ENCODE data around the gene DZANK1.
"Not testable (repeated sequence)": the region's sequence is repeated elsewhere in the genome, so short reads cannot be mapped to it uniquely, and the experiment has no call there.

The DZANK1 gene

DNA sequence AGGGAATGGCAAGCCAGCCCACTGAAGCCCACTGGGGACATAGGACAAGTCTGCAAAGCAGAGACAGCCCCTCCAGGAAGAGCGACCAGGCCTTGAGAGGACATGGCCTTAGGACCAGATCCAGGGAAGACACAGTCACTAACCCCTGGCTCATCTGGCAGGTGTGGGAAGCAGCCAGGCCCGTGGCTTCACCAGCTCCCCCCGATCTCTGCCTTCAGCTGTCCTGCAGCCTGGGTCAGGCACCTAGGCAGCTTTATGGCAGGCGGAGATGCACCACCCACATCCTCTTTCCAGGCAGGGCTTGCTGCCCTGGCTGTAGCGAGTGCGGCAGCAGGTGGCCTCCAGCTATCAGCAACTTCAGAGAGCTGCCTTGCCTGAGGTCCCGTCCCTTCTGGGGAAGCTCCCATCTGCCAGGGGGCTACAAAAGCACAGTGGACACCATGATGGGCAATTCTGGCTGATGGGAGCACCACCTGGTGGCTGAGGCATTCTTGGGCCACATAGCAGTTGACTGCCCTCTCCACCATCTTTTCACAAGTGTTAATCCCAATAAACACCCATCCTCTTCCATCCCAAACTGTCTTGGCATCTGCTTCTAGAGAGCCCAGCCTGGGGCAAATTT is 85.8 kb downstream of the DZANK1 start:
- TF ChIP-seq ESRRG (CRISPR knock-in tag; IDR thresholded peaks at IDR 0.05), result no peak
- TF ChIP-seq, protein P1, sequence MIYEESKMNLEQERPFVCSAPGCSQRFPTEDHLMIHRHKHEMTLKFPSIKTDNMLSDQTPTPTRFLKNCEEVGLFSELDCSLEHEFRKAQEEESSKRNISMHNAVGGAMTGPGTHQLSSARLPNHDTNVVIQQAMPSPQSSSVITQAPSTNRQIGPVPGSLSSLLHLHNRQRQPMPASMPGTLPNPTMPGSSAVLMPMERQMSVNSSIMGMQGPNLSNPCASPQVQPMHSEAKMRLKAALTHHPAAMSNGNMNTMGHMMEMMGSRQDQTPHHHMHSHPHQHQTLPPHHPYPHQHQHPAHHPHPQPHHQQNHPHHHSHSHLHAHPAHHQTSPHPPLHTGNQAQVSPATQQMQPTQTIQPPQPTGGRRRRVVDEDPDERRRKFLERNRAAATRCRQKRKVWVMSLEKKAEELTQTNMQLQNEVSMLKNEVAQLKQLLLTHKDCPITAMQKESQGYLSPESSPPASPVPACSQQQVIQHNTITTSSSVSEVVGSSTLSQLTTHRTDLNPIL (CRISPR knock-in tag; IDR thresholded peaks at IDR 0.05; ENCODE audit: low read depth), result no peak
- TF ChIP-seq, protein P2, sequence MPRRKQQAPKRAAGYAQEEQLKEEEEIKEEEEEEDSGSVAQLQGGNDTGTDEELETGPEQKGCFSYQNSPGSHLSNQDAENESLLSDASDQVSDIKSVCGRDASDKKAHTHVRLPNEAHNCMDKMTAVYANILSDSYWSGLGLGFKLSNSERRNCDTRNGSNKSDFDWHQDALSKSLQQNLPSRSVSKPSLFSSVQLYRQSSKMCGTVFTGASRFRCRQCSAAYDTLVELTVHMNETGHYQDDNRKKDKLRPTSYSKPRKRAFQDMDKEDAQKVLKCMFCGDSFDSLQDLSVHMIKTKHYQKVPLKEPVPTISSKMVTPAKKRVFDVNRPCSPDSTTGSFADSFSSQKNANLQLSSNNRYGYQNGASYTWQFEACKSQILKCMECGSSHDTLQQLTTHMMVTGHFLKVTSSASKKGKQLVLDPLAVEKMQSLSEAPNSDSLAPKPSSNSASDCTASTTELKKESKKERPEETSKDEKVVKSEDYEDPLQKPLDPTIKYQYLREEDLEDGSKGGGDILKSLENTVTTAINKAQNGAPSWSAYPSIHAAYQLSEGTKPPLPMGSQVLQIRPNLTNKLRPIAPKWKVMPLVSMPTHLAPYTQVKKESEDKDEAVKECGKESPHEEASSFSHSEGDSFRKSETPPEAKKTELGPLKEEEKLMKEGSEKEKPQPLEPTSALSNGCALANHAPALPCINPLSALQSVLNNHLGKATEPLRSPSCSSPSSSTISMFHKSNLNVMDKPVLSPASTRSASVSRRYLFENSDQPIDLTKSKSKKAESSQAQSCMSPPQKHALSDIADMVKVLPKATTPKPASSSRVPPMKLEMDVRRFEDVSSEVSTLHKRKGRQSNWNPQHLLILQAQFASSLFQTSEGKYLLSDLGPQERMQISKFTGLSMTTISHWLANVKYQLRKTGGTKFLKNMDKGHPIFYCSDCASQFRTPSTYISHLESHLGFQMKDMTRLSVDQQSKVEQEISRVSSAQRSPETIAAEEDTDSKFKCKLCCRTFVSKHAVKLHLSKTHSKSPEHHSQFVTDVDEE (CRISPR knock-in tag; IDR thresholded peaks at IDR 0.05), result no peak
- TF ChIP-seq OSR1 (CRISPR knock-in tag; IDR thresholded peaks at IDR 0.05), result no peak
- no peak for TF ChIP-seq ZFP30 (CRISPR knock-in tag; IDR thresholded peaks at IDR 0.05)
- TF ChIP-seq ZNF565 (CRISPR knock-in tag; conservative IDR thresholded peaks at IDR 0.05; ENCODE audit: low read depth), result no peak
- no peak for TF ChIP-seq GLIS3 (CRISPR knock-in tag; IDR thresholded peaks at IDR 0.05)
- no peak; the same call in 2 of the 3 replicates for ATAC-seq

DNA sequence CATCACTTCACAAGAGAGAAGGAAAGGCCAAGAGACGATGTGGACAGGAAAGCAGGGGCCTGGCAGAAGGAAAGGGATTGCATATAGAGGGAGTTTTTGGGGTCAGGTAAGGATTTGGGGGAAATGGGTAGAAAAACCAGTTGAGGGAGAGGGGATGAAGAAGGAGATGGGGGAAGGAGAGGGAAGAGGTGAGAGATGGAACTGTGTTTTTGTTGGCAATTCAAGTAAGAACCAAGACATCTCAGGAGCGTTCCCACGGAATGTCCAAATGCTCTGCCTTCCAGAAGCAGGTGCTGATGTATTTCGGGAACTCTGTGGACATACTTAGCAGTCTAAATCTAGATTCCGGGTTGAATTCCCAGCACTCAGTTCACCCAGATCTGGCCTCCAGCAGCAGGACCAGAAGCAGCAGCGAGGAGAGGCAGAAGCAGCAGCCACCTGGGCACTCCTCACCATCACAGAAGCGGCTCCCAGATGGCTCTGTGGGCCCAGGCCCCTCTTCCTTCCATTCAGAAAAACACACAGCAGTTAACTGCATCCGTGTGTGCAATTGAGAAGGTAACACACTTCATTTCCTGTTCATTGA is 88.8 kb downstream of the DZANK1 start:
- no peak for ATAC-seq
- no peak for TF ChIP-seq TCF4 (CRISPR knock-in tag; IDR thresholded peaks at IDR 0.05; ENCODE audit: borderline replicate concordance)
- no peak for TF ChIP-seq CSDC2 (CRISPR knock-in tag; IDR thresholded peaks at IDR 0.05)

DNA sequence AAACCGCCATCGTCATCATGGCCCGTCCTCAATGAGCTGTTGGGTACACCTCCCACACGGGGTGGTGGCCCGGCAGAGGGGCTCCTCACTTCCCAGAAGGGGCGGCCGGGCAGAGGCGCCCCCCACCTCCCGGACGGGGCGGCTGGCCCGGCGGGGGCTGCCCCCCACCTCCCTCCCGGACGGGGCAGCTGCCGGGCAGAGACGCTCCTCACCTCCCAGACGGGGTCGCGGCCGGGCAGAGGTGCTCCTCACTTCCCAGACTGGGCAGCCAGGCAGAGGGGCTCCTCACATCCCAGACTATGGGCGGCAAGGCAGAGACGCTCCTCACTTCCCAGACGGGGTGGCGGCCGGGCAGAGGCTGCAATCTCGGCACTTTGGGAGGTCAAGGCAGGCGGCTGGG is 91.3 kb downstream of the DZANK1 start:
- ATAC-seq, result not testable (repeated sequence)

DNA sequence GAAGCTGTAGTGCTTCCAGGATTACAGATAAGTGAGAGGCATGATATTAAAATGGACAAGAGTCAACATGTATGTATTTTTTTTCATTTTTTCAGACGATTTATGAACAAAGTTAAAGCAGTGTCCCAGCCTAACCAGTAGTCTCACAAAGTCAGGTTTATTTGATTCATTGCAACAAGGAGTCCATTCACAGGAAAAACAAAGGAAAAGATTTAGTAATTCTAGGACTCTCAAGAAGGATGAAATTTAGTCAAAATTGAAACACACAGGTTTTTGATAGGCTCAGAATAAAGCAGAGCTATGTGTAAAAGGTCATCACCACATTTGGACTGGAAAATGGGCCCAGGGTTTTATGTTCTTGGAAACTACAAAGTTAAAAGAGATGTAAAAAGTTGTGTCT is 94.5 kb downstream of the DZANK1 start:
- no peak for TF ChIP-seq ZNF565 (CRISPR knock-in tag; conservative IDR thresholded peaks at IDR 0.05; ENCODE audit: low read depth)
- no peak for TF ChIP-seq SNAI2 (CRISPR knock-in tag; IDR thresholded peaks at IDR 0.05)
- TF ChIP-seq, protein P3, sequence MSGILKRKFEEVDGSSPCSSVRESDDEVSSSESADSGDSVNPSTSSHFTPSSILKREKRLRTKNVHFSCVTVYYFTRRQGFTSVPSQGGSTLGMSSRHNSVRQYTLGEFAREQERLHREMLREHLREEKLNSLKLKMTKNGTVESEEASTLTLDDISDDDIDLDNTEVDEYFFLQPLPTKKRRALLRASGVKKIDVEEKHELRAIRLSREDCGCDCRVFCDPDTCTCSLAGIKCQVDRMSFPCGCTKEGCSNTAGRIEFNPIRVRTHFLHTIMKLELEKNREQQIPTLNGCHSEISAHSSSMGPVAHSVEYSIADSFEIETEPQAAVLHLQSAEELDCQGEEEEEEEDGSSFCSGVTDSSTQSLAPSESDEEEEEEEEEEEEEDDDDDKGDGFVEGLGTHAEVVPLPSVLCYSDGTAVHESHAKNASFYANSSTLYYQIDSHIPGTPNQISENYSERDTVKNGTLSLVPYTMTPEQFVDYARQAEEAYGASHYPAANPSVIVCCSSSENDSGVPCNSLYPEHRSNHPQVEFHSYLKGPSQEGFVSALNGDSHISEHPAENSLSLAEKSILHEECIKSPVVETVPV (CRISPR knock-in tag; IDR thresholded peaks at IDR 0.05), result no peak
- no peak for TF ChIP-seq PPARA (CRISPR knock-in tag; IDR thresholded peaks at IDR 0.05; ENCODE audit: borderline replicate concordance)
- TF ChIP-seq CSDC2 (CRISPR knock-in tag; IDR thresholded peaks at IDR 0.05), result no peak
- no peak for TF ChIP-seq TOX (CRISPR knock-in tag; IDR thresholded peaks at IDR 0.05; ENCODE audit: borderline replicate concordance)
- TF ChIP-seq ARNTL (CRISPR knock-in tag; IDR thresholded peaks at IDR 0.05; ENCODE audit: borderline replicate concordance, low read depth), result no peak
- TF ChIP-seq ISL1 (CRISPR knock-in tag; IDR thresholded peaks at IDR 0.05), result no peak
- no peak for TF ChIP-seq BACH2 (CRISPR knock-in tag; IDR thresholded peaks at IDR 0.05; ENCODE audit: borderline replicate concordance)
- TF ChIP-seq, protein P2 (CRISPR knock-in tag; IDR thresholded peaks at IDR 0.05), result no peak
- ATAC-seq, result no peak

DNA sequence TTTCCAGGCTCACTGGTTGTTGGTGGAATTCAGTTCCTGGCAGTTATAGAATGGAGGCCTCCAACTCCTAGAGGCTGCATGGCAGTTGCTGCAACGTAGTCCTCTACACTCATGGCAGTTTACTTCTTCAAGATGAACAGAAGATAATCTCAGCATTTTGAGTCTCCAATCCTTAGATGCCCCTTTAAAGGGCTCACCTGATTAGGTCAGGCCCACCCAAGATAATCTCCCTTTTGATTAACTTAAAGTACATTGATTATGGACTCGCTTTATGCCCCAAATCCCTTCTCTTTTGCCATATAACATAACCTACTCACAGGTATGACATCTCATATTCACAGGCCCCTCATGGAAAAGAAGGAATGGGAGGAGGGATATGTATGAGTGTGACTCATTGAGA is 102.1 kb downstream of the DZANK1 start:
- ATAC-seq, result no peak
- no peak for TF ChIP-seq BACH2 (CRISPR knock-in tag; IDR thresholded peaks at IDR 0.05; ENCODE audit: borderline replicate concordance)
- TF ChIP-seq ZNF565 (CRISPR knock-in tag; conservative IDR thresholded peaks at IDR 0.05; ENCODE audit: low read depth), result no peak
- TF ChIP-seq GLIS3 (CRISPR knock-in tag; IDR thresholded peaks at IDR 0.05), result no peak
- TF ChIP-seq ZNF70 (CRISPR knock-in tag; IDR thresholded peaks at IDR 0.05), result no peak
- TF ChIP-seq ESRRG (CRISPR knock-in tag; IDR thresholded peaks at IDR 0.05), result no peak
- TF ChIP-seq, protein P3 (CRISPR knock-in tag; IDR thresholded peaks at IDR 0.05), result no peak
- TF ChIP-seq ZC3H10 (CRISPR knock-in tag; IDR thresholded peaks at IDR 0.05), result no peak
- TF ChIP-seq ARNTL (CRISPR knock-in tag; IDR thresholded peaks at IDR 0.05; ENCODE audit: borderline replicate concordance, low read depth), result no peak
- no peak for TF ChIP-seq TCF4 (CRISPR knock-in tag; IDR thresholded peaks at IDR 0.05; ENCODE audit: borderline replicate concordance)
- no peak for TF ChIP-seq PPARA (CRISPR knock-in tag; IDR thresholded peaks at IDR 0.05; ENCODE audit: borderline replicate concordance)
- TF ChIP-seq, protein P4, sequence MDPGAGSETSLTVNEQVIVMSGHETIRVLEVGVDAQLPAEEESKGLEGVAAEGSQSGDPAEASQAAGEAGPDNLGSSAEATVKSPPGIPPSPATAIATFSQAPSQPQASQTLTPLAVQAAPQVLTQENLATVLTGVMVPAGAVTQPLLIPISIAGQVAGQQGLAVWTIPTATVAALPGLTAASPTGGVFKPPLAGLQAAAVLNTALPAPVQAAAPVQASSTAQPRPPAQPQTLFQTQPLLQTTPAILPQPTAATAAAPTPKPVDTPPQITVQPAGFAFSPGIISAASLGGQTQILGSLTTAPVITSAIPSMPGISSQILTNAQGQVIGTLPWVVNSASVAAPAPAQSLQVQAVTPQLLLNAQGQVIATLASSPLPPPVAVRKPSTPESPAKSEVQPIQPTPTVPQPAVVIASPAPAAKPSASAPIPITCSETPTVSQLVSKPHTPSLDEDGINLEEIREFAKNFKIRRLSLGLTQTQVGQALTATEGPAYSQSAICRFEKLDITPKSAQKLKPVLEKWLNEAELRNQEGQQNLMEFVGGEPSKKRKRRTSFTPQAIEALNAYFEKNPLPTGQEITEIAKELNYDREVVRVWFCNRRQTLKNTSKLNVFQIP (CRISPR knock-in tag; IDR thresholded peaks at IDR 0.05; ENCODE audit: borderline replicate concordance, low read depth), result no peak
- TF ChIP-seq RARB (CRISPR knock-in tag; IDR thresholded peaks at IDR 0.05), result no peak
